ENCODE data around the gene MED13L. TPM values are rescaled to one million over a fixed set of nuclear protein-coding genes. Genes with fewer than 3 reads are reported as not detected.

The MED13L gene
- total RNA-seq, 1 experiment from 2014 or later = 80.5 TPM

- Mint-ChIP-seq H3K27me3 (ENCODE audit: low read depth) (no peaks in the 10 kb centered on the region), H3K4me3 (no peak overlapping the region), H3K4me1 (peaks cover 35% of the 10 kb centered on the region), H3K27ac (no peak overlapping the region), H3K36me3 (no peaks in the 10 kb centered on the region), H3K9me3 (no peaks in the 10 kb centered on the region)
- TF ChIP-seq SMAD4 (CRISPR knock-in tag; IDR thresholded peaks at IDR 0.05) (no peak), CDX4 (CRISPR knock-in tag; IDR thresholded peaks at IDR 0.05; ENCODE audit: borderline replicate concordance) (no peak), AR (CRISPR knock-in tag; IDR thresholded peaks at IDR 0.05) (no peak), CREB1 (CRISPR knock-in tag; IDR thresholded peaks at IDR 0.05) (no peak), IRF2 (CRISPR knock-in tag; IDR thresholded peaks at IDR 0.05; ENCODE audit: borderline replicate concordance, low read depth) (no peak), HMGA2 (CRISPR knock-in tag; IDR thresholded peaks at IDR 0.05) (no peak), ATF2 (CRISPR knock-in tag; IDR thresholded peaks at IDR 0.05; ENCODE audit: borderline replicate concordance, low read depth) (no peak), EMX1 (CRISPR knock-in tag; IDR thresholded peaks at IDR 0.05) (no peak), ZNF317 (CRISPR knock-in tag; IDR thresholded peaks at IDR 0.05; ENCODE audit: borderline replicate concordance, low read depth) (no peak), ZMAT4 (CRISPR knock-in tag; IDR thresholded peaks at IDR 0.05) (no peak), JAZF1 (CRISPR knock-in tag; IDR thresholded peaks at IDR 0.05) (no peak), OVOL2 (CRISPR knock-in tag; IDR thresholded peaks at IDR 0.05; ENCODE audit: borderline replicate concordance) (no peak)
- TF ChIP-seq, protein P1, sequence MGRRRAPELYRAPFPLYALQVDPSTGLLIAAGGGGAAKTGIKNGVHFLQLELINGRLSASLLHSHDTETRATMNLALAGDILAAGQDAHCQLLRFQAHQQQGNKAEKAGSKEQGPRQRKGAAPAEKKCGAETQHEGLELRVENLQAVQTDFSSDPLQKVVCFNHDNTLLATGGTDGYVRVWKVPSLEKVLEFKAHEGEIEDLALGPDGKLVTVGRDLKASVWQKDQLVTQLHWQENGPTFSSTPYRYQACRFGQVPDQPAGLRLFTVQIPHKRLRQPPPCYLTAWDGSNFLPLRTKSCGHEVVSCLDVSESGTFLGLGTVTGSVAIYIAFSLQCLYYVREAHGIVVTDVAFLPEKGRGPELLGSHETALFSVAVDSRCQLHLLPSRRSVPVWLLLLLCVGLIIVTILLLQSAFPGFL (CRISPR knock-in tag; IDR thresholded peaks at IDR 0.05; ENCODE audit: borderline replicate concordance) = no peak
- TF ChIP-seq, protein P2, sequence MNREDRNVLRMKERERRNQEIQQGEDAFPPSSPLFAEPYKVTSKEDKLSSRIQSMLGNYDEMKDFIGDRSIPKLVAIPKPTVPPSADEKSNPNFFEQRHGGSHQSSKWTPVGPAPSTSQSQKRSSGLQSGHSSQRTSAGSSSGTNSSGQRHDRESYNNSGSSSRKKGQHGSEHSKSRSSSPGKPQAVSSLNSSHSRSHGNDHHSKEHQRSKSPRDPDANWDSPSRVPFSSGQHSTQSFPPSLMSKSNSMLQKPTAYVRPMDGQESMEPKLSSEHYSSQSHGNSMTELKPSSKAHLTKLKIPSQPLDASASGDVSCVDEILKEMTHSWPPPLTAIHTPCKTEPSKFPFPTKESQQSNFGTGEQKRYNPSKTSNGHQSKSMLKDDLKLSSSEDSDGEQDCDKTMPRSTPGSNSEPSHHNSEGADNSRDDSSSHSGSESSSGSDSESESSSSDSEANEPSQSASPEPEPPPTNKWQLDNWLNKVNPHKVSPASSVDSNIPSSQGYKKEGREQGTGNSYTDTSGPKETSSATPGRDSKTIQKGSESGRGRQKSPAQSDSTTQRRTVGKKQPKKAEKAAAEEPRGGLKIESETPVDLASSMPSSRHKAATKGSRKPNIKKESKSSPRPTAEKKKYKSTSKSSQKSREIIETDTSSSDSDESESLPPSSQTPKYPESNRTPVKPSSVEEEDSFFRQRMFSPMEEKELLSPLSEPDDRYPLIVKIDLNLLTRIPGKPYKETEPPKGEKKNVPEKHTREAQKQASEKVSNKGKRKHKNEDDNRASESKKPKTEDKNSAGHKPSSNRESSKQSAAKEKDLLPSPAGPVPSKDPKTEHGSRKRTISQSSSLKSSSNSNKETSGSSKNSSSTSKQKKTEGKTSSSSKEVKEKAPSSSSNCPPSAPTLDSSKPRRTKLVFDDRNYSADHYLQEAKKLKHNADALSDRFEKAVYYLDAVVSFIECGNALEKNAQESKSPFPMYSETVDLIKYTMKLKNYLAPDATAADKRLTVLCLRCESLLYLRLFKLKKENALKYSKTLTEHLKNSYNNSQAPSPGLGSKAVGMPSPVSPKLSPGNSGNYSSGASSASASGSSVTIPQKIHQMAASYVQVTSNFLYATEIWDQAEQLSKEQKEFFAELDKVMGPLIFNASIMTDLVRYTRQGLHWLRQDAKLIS (CRISPR knock-in tag; IDR thresholded peaks at IDR 0.05; ENCODE audit: borderline replicate concordance) = no peak
- TF ChIP-seq, protein P3, sequence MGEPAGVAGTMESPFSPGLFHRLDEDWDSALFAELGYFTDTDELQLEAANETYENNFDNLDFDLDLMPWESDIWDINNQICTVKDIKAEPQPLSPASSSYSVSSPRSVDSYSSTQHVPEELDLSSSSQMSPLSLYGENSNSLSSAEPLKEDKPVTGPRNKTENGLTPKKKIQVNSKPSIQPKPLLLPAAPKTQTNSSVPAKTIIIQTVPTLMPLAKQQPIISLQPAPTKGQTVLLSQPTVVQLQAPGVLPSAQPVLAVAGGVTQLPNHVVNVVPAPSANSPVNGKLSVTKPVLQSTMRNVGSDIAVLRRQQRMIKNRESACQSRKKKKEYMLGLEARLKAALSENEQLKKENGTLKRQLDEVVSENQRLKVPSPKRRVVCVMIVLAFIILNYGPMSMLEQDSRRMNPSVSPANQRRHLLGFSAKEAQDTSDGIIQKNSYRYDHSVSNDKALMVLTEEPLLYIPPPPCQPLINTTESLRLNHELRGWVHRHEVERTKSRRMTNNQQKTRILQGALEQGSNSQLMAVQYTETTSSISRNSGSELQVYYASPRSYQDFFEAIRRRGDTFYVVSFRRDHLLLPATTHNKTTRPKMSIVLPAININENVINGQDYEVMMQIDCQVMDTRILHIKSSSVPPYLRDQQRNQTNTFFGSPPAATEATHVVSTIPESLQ (CRISPR knock-in tag; IDR thresholded peaks at IDR 0.05) = no peak
- TF ChIP-seq, protein P4, sequence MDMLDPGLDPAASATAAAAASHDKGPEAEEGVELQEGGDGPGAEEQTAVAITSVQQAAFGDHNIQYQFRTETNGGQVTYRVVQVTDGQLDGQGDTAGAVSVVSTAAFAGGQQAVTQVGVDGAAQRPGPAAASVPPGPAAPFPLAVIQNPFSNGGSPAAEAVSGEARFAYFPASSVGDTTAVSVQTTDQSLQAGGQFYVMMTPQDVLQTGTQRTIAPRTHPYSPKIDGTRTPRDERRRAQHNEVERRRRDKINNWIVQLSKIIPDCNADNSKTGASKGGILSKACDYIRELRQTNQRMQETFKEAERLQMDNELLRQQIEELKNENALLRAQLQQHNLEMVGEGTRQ (CRISPR knock-in tag; IDR thresholded peaks at IDR 0.05) = no peak
- ChIA-PET POLR2A (interaction anchor here (1.2 kb wide), 1 partner anchor 20 kb away, joined by 3 read pairs; no protein-coding TSS in a partner anchor), CTCF (interaction anchor here (0.7 to 1.5 kb wide), 8 partner anchors 11 to 432 kb away, joined by 3 to 10 read pairs (median 3); partner anchors contain the start of gene MED13L)
- DNase-seq (ENCODE audit: low spot score) (no peak), ATAC-seq (no peak)
These were observed 11.9 kb downstream of the MED13L start for GRCh38 chr12:116265351-116266147.

Measured in WTC11 (cell line).